Fibroblast of lung (primary cell): ENCODE measurements around the gene ADAMTS10.

ENCODE experiments used
- CTCF ChIP-seq, 2 donors: IDR thresholded peaks in 1 of 2; conservative IDR thresholded peaks in 1 of 2; 1 replicate in 1 of 2; 2 replicates in 1 of 2; pipeline ENCODE4 v1.5.1; 2011 to 2012; ENCODE audit warnings: low read length in 2 of 2, control low read depth in 1 of 2, inconsistent platforms in 1 of 2, low read depth in 1 of 2, mild to moderate bottlenecking in 1 of 2
- EZH2 ChIP-seq: IDR thresholded peaks from 2 replicates; pipeline ENCODE4 v1.5.1; 2012; ENCODE audit warnings: low read length, control low read depth, mild to moderate bottlenecking; ENCODE audit errors: missing control alignments

GRCh38 chr19:8557642-8558238 is 52.8 kb downstream of the ADAMTS10 start:
- TF ChIP-seq CTCF (conservative IDR thresholded peaks at IDR 0.05 in 1 of 2, IDR thresholded peaks at IDR 0.05 in 1 of 2; ENCODE audit: low read depth in 1 of 2, low read length in 2 of 2) (no peak), EZH2 (no peak)
